ENCODE measurements around the gene TBC1D9.
"Not testable (repeated sequence)": the region's sequence is repeated elsewhere in the genome, so short reads cannot be mapped to it uniquely, and the experiment has no call there.

TBC1D9 gene

GRCh38 chr4:140753329-140753728 is 2.9 kb downstream of the TBC1D9 start:
- DNase-seq (ENCODE audit: low read depth): no peak

- DNase-seq (ENCODE audit: low read depth): no peak
Observed at GRCh38 chr4:140752291-140753068, 3.7 kb downstream of the TBC1D9 start.

GRCh38 chr4:140750470-140750869 is 5.7 kb downstream of the TBC1D9 start:
- DNase-seq (ENCODE audit: low read depth): no peak

- DNase-seq (ENCODE audit: low read depth): no peak
Observed at GRCh38 chr4:140748171-140748570, 8.0 kb downstream of the TBC1D9 start.

- not testable (repeated sequence) for DNase-seq (ENCODE audit: low read depth)
Observed at GRCh38 chr4:140746546-140746945, 9.6 kb downstream of the TBC1D9 start.

- DNase-seq (ENCODE audit: low read depth): no peak
Observed at GRCh38 chr4:140744421-140744820, 11.8 kb downstream of the TBC1D9 start.

- DNase-seq (ENCODE audit: low read depth): no peak
Observed at GRCh38 chr4:140743194-140743931, 12.8 kb downstream of the TBC1D9 start.

- no peak for DNase-seq (ENCODE audit: low read depth)
Observed at GRCh38 chr4:140742838-140743193, 13.4 kb downstream of the TBC1D9 start.

GRCh38 chr4:140740906-140741670 is 15.1 kb downstream of the TBC1D9 start:
- no peak for DNase-seq (ENCODE audit: low read depth)

- no peak for DNase-seq (ENCODE audit: low read depth)
Observed at GRCh38 chr4:140740422-140740821, 15.8 kb downstream of the TBC1D9 start.

- DNase-seq (ENCODE audit: low read depth): no peak
Observed at GRCh38 chr4:140739971-140740370, 16.2 kb downstream of the TBC1D9 start.

- no peak for DNase-seq (ENCODE audit: low read depth)
Observed at GRCh38 chr4:140738139-140738538, 18.0 kb downstream of the TBC1D9 start.

- no peak for DNase-seq (ENCODE audit: low read depth)
Observed at GRCh38 chr4:140736669-140737343, 19.4 kb downstream of the TBC1D9 start.

GRCh38 chr4:140735779-140736391 is 20.3 kb downstream of the TBC1D9 start:
- no peak for DNase-seq (ENCODE audit: low read depth)

GRCh38 chr4:140735317-140735716 is 20.9 kb downstream of the TBC1D9 start:
- DNase-seq (ENCODE audit: low read depth): no peak

- no peak for DNase-seq (ENCODE audit: low read depth)
Observed at GRCh38 chr4:140732780-140733179, 23.4 kb downstream of the TBC1D9 start.

- DNase-seq (ENCODE audit: low read depth): no peak
Observed at GRCh38 chr4:140729344-140730049, 26.7 kb downstream of the TBC1D9 start.

- no peak for DNase-seq (ENCODE audit: low read depth)
Observed at GRCh38 chr4:140726776-140727500, 29.2 kb downstream of the TBC1D9 start.

GRCh38 chr4:140725556-140725955 is 30.6 kb downstream of the TBC1D9 start:
- no peak for DNase-seq (ENCODE audit: low read depth)

- DNase-seq (ENCODE audit: low read depth): no peak
Observed at GRCh38 chr4:140724760-140725159, 31.4 kb downstream of the TBC1D9 start.
